NCI-H446 (cell line): ENCODE measurements around the gene ETS1.

ENCODE experiments used
- DNase-seq, 2 experiments: peaks; one replicate each; lab custom pipeline; 2025; lab: John Stamatoyannopoulos, UW

The ETS1 gene

DNA sequence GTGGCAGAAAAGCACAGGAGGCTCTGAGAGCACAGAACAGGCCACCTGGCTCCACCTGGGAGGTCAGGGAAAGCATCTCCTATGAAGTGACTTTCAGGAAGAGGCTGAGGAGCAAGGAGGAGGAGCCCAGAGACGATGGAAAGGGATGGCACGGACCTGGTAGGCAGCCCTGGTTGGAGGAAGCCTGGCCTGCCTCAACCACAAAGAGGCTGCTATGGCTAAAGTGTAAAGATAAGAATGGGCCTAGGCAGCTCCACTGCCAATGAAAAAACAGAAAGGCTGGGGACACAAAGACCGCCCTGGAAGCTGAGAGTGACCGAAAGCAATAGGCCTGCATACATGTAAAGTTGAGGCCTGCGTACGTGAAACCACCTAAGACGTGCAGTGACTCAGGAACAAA lies 31.2 kb upstream of the ETS1 start:
- DNase-seq: no peak

DNA sequence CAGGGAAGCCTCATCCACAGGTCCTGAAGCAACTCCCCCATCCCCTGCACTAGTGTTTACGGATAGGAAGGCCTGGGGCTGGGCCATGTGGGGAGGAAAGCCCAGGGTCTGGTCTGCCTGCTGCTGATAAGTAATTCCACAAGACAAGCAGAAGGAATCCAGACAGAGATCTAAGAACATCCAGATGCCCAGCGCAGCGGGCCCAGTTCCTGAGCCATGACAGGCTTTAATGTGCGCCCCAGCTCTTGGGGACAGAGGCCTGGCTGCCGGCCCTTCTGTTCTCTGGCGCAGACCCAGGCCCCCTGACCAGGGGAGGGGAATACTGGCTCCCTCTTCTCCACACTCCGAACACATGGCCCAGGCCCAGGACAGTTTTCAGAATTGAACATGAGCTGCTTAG lies 28.8 kb upstream of the ETS1 start:
- DNase-seq: no peak

DNA sequence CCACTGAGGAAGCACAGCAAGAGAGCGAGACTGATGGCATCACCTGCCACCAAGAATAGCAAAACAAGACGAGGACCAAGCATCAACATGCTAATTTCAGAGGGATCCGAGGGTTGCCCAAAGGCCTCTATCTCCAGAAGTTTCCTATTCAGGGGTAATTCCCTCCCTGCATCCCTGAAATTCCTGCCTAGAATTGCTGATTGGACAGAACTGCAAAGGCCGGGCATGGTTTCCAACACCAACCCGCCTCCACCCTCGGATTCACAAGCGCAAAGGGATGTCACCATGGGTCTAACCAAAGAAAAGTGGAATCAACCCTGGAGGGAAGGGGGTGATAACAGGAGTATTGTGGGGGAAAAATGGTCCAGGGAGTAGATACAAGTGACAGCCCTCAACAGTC lies 28.3 kb upstream of the ETS1 start:
- DNase-seq: no peak

DNA sequence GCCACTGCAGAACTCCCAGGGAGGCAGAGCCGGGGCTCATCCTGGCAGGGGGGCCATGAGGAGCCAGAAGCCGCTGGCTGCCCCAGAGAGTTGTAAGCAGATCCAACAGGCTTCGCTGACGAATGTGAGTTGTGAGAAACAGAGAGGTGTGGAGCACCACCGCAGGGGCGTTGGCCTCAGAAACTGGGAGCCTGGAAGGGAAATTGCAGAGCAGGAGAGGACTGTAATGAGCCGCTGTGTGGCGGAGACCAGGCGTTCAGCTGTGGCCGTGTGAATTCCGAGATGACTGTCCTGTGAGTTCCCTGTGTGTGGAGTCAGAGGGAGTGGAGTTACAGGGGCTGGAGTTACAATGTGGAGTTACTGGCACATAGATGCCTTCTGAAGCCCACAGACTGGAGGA lies 27.7 kb upstream of the ETS1 start:
- no peak for DNase-seq

DNA sequence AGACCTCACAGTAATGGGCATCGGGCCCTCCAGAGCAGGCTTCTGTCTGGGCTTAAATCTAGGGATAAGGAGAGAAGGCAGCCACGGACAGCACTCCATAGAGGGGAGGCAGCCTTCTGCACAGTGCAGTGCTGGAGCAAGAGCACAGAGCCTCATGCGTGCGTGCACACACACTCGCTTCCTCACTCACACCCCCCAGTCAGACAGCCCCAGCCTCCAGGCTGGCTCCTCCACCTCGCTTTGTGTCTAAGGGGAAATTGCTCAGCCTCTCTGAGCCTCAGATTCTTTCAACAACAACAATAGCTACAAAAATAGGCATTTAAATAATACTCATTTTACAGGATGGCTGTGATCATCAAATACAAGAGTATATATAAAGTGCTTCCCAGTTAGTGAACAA lies 26.7 kb upstream of the ETS1 start:
- DNase-seq: no peak

DNA sequence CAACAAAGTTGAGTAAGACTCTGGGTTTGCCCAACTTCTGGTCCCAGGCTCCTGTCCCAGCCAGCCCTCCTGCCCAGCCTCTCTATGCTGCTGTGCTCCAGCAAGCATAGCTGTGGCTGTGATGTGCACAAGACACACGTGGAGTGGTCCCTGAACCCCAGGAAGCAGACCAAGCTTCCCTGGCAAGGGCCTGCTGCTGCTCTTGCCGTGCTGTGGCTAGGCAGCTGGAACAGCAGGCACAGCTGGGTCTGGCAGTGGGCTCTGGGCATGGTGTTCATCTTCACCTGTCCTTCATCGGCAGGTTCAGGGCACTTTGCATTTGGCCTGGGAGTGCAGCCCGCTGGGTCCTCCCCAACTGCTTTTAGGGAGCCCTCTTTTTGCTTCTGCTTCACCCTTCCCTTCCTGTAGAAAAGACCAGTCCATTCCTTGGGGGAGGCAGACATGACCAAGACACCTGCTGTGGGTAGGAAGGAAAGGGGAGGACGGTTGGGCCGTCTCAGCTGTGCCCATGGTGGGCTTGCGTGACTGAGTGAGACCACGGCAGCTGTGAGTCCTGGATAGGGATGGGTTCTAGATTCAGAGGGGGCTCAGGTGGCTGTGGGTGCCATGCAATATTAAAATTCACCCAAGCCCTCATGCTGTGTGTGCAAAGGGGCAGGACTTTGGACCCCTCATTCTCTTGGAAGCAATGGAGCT lies 26.1 kb upstream of the ETS1 start:
- DNase-seq: no peak

DNA sequence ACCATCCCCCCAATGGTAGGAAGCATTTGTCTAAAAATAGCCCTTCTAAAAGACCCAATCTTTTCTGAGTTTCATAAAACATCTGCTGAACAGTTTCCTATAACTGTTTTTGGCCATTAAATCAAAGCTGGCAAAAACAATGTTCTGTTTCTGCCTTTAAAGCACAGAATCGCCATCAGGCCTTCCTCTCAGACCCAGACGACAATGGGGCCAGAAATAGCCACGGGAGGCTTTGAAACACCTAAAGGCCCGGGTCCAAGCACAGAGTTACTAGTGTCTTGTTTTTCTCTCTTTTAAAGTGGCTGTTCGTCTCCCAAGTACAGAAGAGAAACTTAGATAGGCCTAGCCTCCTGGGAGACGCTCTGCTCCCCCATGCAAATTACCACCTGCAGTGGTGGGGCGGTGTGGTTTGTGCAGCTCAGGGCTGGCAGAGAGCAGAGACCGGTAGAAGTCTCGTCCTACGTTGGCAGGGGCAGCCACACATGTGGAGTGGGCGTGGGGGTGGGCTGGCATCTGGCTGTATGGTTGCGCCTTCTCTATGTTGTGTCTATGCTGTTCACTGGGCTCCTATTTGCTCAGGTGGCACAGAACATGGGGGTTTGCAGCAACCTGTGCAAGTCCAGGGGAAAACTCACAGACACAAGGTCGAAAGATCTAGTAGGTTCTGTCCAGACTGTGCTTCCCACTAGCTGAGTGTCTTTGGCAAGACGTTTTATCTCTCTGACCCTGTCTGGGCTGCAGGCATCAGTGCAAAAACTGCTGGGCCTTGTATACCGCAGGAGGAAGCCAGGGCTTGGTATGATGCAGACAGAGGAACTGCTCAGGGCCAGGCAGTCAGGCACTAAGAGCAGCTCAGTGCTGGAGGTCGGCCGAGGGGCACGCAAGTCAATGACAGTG lies 23.6 kb upstream of the ETS1 start:
- DNase-seq: no peak

DNA sequence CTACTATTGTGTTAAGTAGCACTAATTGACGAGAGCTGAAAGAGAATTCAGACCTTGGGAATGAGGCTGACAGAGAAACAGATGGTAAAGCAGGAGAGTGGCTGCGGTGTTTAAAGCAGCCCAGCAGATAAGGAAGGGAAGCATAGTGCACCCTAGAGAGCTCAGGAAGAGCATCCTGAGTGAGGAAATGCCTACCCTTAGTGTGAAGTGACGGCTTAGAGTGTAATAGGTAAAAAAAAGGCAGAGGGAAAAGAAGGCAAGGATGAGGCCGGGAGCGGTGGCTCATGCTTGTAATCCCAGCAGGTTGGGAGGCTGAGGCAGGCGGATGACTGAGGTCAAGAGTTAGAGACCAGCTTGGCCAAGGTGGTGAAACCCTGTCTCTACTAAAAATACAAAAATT lies 22.4 kb upstream of the ETS1 start:
- DNase-seq: no peak

DNA sequence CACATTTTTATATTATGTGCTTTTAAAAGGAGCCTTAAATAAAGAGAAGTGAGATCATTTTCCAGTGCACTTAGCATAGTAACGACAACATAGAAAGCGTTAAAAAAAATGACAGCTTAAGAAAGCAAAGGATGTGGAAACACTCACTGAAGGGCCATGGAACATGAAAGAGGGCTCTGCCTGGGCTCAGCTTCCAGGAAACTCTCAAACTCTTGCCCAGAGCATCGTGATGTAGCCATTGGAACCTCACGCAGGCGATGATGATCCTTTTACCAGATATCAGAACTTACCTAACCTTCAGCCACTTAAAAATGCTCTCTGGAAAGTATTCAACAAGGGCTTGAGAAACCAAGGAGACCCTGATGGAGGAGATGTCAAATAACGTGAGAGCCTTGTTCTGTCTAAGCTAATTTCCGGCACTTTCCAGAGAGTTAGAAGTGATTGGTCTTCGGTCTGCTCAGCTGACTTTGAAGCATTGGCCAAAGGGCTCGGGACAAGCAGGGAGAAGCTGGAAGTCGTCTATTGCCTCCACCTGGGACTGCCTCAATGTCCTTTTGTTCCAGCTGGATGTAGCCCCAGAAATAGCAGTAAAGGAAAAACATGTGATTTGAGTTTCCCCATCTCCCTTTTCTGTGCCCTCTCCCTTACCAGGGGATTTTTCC lies 21.5 kb upstream of the ETS1 start:
- DNase-seq: no peak

DNA sequence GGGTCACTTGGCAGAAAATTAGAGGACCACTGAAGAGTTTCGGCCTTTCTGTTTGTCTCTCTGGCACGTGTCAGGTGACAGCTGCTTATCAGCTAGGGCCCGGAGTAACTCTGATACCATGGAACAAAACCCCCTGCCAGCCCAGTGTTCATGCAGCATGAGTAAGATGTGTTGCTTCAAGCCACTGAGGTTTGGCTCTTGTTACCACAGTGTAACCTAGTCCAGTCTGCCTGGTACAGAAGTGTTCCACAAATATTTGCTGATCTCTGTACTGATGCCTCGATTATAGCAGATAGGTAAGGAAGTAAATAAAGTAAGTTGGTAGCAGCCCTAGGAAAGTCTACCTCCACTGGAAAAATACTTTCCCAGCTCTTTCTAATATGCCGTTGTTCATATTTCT lies 20.5 kb upstream of the ETS1 start:
- no peak for DNase-seq

DNA sequence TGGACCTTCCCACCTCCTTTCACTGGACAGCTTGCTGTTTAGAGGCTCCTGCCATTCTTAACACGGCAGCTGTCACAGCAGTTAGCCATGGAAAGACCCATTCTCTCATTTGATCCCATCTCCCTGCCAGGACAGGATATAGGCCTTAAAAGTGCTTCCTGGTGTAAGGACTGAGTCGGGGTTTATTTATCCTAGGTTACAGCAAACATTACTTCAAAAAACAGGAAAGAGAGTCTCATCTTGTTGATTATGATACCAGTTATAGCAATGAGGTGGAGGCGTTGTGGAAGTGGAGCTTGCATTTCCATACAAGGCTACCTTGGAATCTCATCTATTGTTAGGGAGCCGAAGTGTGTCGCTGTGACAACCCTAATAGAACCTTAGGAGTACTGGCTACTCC lies 17.4 kb upstream of the ETS1 start:
- DNase-seq: no peak

DNA sequence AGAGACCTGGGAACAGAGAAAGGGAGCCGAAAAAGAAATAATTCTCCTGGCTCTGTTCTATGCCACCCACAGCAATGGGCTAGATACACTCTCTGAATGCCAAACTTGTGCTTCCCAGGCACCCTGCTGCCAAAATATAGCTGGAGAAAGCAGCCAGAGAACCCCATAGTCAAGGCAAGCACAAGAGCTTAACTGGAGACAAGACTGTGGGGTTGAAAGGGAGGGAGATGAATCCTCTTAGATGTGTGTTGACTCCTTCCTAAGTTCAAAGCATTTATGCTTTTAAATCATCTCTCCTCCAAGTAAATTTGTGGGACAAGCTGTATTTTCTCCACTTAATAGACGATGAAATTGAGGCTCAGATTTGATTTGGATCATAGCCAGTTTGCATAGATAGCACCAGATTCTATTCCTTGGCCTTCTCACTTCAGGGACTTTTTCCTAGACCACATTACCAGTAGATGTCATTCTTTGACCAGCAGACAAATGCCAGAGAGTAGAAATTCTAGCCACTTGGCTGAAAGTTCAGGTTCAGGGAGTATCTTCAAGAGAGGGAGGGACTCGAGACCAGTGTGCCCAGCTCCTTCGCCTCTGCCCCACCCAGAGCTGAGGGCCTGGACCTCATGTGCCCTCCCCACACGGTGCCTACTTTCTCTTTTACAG lies 16.5 kb upstream of the ETS1 start:
- no peak for DNase-seq

DNA sequence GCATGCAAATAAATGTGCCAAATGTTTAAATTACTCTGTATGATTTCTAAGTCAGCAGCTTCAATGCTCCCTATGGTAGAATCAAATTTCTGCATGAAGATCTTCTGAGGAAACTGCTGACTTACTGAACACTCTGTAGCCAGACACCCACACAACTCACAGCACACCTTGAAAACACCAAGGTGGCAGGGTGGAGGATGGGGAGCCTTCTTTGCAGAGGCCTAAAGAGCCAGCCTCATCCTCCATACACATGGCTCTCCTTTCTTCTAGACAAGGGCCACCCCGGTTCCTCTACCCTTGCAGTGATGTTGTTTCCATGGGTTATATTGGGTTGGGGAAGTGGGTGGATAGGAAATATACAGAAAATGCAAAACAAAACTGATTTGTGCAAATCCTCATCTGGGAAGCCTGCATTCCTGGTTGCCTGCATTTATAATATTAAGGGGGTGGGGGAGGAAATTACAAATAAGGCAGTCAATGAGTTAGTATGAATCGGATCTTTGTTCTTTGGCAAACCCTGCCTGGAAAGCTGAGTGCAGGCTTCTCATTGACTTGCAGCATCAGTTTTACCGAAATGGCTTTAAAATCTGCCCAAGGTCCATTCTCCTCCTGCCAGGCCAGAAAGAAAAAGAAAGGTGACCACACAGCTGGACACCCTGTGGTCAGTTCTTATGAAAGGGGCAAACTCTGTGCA lies 15.8 kb upstream of the ETS1 start:
- DNase-seq: no peak

DNA sequence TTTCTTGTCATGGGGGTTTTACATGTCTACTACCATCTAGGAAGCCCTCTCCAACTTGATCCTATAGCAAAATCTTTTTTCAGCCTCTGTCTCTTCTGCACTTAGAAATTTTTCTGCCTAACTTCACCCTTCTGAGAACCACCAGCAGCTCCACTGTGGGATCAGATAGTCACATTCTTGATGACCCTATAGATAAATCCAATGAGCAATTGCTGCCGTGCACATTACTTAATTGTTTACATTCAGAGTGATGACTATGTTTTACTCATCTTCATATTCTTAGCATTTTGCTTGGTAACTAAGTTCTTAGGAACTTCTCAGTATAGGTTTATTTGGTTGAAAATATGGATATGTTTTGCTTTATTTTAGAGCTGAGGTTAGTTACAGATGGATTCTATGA lies 12.4 kb upstream of the ETS1 start:
- DNase-seq: no peak

DNA sequence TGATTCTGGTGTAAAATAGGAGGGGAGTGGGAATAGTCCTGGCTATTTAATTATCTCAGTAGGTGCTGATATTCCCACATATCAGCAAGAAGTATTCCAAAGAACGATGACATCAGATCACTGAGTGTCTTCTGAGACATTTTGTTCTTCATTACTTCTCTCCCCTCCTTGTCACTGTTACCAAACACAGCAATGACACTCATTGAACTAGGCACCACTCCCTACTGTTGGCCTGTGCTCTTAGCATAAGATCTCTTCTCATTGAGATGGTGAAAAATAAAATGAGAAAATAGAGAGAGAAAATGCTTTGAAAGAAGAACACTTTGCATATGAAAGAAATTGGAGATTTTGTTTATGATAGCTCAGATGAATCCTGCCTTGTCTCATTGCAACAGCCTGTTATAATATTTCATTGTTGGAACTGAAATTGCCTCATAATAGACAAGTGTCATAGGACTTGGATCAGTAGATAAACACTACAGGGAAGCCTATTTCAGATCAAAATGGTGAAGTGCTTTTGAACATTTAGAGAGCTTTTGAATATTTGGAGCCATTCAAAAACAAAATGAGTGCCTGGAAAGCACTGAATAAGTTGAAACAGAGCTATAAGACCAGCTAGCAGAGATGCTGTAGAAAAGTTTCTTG lies 11.3 kb upstream of the ETS1 start:
- DNase-seq: no peak

DNA sequence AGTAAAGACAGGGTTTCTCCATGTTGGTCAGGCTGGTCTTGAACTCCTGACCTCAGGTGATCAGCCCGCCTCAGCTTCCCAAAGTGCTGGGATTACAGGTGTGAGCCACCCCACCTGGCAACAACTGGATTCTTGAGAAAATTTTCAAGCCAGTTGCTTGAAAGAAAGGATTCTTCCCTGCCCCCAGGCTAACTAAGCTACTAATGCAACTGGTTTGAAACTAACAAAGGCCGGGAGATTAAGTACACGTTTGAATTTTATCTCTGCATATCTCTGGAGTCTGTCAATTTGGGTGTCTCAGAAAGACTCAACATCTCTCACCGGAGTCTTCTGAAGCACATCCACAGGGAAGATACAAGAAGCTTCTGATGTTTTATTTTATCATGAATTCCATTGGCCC lies 10.7 kb upstream of the ETS1 start:
- no peak for DNase-seq

DNA sequence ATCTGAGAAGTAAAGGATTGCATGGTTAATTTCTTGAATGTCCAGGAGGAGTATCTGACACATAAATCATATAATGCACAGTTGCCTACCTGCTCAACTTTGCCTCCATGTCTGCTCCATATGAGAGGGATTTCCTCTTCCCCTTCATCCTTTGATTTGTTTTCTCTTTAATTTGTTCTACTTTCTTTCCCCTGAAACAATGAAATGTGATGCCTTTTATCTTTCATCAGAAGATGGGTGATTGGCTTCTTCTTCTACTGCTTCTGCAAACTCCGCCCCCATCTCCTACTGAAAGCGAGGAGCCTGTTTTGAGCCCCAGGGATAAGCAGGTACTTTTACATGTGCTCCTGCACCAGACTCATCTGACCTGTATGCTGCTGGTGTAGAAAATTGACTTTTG lies 9.9 kb upstream of the ETS1 start:
- DNase-seq: no peak

DNA sequence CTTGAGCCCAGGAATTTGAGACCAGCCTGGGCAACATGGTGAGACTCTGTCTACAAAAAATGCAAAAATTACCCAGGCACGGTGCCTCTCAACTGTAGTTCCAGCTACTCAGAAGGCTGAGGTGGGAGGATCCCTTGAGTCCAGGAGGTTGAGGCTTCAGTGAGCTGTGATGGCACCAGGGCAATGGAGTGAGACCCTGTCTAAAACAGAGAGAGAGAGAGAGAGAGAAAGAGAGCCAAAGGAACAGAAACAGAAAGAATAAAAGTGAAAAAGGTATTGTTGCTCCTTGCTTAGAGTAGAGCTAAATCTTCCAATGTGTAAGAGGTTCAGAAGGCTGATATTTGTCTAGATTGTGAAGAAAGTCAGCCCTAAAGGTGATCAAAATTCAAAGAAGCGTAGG lies 8.9 kb upstream of the ETS1 start:
- no peak for DNase-seq

DNA sequence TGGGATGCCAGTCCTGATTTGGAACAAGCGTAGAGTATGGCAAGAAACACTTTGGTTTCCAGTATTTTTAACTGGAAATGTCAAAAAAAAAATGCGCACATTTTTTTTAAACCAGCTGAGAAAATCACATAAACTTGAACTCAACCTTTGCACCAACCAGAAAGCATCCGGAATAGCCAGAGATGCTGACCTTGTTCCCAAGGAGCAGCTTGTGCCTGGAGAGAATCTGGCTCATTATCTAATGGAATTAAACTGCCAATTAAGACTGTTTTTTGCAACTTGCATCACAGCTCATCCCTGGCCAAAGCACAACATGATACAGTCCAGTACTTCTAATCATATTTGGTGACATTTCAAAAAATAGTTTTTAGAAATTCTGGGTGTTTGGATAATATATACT lies 8.4 kb upstream of the ETS1 start:
- no peak for DNase-seq

DNA sequence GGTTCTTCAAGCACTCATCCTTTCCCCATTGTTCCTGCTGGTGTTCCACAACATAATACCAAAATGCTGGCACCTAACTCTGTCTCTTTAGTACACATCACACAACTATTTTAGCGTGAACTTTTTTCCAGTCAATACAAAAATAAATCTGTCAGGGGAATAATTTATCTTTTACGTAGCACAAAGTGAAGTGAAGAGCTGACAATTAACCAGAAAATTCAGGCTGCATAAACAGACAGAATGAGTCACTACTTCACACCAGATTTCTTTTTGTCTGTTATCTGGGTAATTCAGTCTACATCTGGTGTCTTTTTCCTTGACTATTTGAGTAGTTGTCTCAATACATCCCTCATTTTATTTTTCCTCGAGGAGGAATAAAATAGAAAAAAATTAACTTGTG lies 7.9 kb upstream of the ETS1 start:
- DNase-seq: no peak

DNA sequence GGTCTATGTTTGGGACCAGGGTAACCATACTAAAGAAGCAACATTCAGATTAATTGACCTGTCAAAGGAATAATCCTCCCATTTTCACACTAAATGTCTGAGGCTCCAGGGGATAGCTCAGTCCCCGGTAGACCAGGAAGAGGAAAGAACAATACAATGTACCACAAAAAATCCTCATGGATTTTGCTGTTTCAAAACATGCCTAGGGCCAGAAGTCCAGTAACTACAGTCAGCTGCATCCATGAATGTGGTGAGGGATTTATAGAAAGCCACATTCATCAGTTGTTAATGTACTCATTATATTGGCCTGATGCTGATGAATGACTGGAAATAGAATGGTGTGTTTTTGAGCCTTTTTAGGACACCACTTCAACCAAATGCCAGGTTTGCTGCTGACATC lies 6.9 kb upstream of the ETS1 start:
- no peak for DNase-seq

DNA sequence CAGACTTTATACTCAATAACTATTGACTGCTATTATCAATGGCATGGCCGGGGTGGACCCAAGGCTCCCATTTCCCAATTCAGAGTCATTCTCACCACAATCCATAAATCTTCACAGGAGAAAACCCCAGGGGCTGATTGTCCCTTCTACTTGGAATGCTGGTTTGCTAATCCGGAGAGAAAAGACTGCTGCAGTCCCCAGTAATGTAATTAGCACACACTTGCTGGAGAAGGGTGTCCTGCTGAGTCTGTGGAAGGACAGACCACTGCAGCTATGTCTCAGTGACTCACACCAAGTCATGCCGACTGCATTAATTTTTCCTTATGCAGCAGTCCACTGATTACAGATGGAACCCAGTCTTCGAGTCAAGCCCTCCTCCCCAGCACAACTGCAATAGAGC lies 5.9 kb upstream of the ETS1 start:
- DNase-seq: no peak
